NOMO-1 treated with dmso at 0.1 percent for 144 hours (cell line): ENCODE measurements around the gene GRID1.
"Not testable (repeated sequence)": the region's sequence is repeated elsewhere in the genome, so short reads cannot be mapped to it uniquely, and the experiment has no call there.

ENCODE experiments used
- DNase-seq: peaks from one replicate; lab custom pipeline; 2025; ENCODE audit not compliant: unreplicated experiment; lab: John Stamatoyannopoulos, UW

The GRID1 gene

GRCh38 chr10:86122646-86123045 lies 243.9 kb downstream of the GRID1 start:
- DNase-seq: no peak

GRCh38 chr10:86121200-86121599 lies 245.4 kb downstream of the GRID1 start:
- no peak for DNase-seq

DNA sequence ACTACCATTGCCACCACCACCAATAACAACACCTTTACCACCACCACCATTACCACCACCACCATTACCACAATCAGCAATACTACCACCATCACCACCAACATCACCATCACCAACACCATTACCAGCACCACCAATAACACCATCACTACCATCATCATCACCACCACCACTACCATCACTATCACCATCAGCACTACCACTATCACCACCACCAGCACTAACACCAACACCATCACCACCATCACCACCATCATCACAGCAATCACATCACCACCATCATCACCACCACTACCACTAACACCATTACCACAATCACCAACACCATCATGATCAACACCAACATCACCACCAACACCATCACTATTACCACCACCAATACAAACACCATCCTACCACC lies 249.5 kb downstream of the GRID1 start:
- DNase-seq: no peak

DNA sequence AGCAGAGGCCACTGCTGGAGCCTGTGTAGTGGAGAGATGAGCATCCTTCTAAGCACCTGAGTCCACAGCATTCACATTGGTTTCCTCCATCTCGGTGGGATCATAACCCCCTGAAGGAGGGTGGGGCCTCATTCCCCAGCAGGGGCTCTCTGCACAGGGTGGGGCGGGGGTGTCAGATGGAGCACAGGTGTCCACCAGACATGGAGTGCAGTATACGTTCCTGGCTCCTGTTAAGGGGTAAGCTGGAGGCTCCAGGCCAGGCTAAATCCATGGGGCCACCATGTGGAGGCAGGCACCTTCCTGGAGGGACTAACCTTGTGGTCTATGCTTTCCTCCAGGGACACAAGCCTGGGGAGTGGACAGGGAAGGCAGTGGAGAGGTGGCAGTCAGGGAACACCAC lies 252.6 kb downstream of the GRID1 start:
- no peak for DNase-seq

DNA sequence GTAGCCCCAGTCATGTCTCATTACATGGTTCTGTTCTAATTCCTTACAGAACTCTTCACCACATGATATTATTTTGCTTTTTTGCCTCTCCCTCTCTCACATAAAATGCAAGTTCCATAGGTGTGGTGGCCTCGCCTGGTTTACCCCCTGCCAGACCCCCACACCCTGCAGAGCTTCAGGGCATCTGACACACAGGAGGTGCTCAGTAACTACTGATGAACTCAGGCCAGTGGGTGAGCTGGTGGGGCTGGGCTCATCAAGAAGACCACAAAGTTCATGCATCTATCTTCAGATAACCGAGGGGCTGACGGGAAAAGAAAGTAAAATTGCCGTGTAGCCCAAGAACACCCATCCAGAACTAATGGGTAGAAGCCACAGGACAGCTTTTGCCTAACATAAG lies 253.1 kb downstream of the GRID1 start:
- no peak for DNase-seq

DNA sequence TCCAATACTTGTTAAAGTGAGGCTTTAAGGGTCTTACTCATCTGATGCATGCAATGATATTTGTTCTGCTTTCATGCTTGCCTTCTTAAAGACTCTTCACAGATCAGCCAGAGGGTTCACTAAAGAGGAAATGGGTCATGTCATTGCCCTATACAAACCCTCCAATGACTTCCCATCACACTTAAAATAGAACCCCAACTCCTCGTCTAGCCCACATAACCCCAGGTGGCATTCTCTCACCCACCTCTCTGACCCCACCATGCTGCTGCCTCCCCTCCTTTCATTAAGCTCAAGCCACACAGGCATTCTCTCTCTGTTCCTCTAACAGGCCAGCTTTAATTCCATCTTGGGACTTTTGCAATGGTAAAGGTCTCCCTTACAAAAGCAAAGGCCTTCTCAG lies 253.6 kb downstream of the GRID1 start:
- DNase-seq: no peak

- DNase-seq: no peak
Measured at GRCh38 chr10:86111902-86112545, 254.6 kb downstream of the GRID1 start.

GRCh38 chr10:86110156-86110786 lies 256.3 kb downstream of the GRID1 start:
- no peak for DNase-seq

DNA sequence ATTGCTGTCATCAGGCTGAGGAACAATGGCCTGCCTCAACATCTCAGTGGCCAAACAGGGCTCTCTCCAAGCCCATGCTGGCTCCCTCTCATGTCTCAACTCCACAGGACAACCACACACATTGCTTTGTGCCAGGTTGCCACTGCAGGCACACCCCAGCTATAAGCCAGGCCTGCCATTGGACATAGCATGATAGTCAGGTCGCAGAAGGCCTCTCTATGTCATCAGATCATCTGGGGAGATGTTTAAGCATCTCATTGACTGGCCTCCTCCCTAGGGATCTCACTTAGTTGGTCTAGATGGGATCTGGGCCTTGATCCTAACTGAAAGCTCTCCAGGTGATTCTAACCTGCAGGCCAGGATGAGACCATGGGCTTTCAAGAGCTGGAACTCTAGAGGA lies 257.2 kb downstream of the GRID1 start:
- no peak for DNase-seq

- DNase-seq: no peak
Measured at GRCh38 chr10:86108696-86109095, 257.9 kb downstream of the GRID1 start.

DNA sequence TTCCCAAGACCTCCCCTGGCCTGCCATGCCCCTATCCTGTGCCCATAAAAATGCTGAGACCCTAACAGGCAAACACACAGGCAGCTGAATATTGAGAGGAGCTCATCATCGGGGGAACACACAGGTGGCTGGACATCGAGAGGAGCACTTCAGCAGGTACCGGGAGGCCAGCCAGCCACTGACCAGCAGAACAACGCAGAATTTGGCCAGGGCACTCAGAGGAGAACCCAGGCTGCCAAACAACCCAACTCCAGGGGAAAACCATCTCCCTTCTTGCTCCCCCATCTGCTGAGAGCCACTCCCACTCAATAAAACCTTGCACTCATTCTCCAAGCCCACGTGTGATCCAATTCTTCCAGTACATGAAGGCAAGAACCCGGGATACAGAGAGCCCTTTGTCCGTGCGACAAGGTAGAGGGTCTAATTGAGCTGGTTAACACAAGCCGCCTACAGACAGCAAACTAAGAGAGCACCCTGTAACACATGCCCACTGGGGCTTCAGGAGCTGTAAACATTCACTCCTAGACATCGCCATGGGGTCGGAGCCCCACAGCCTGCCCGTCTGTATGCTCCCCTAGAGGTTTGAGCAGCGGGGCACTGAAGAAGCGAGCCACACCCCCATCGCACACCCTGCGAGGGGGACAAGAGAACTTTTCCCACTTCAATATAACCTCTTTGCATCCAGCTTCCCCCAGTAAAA lies 258.8 kb downstream of the GRID1 start:
- not testable (repeated sequence) for DNase-seq

- no peak for DNase-seq
Measured at GRCh38 chr10:86107131-86107530, 259.5 kb downstream of the GRID1 start.

DNA sequence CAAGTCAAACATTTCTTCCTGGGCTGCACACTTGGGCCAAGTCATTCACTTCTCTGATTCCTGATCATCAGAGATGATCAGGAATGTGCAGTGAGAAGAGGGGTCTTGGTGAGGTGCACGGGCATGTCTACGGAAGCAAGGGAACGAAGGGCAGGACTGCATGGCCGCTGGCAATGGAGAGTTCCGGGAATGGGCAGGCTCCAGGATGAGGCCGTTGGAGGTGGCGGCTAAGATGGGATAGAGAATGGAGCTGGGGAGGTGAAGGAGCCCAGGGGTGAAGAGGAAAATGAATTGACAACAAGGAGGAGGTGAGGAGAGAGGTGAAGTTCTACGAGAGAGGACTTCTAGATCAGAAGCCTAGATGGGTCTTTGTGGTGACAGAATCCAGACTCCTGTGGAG lies 260.0 kb downstream of the GRID1 start:
- no peak for DNase-seq

GRCh38 chr10:86105640-86106039 lies 261.0 kb downstream of the GRID1 start:
- DNase-seq: no peak

GRCh38 chr10:86105181-86105580 lies 261.4 kb downstream of the GRID1 start:
- no peak for DNase-seq

- DNase-seq: no peak
Measured at GRCh38 chr10:86104611-86105145, 261.9 kb downstream of the GRID1 start.

- no peak for DNase-seq
Measured at GRCh38 chr10:86104156-86104555, 262.4 kb downstream of the GRID1 start.

GRCh38 chr10:86103391-86104101 lies 263.0 kb downstream of the GRID1 start:
- DNase-seq: no peak

DNA sequence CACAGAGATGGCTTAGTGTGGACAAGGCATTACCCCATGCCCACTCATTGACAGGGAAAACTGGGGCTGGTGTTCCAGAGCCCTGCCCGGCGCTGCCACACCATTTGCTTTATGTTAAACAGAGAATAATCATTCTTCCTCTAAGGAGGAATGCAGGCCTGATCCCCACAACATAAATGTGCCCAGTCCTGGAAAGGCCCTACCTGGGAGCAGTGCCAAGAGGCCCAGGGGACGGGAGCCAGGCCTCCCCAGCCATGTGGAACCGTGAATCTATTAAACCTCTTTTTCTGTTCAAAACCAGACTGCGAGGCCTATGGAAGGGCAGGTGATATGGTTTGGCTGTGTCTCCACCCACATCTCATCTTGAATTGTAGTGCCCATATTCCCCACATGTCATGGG lies 264.1 kb downstream of the GRID1 start:
- DNase-seq: no peak

DNA sequence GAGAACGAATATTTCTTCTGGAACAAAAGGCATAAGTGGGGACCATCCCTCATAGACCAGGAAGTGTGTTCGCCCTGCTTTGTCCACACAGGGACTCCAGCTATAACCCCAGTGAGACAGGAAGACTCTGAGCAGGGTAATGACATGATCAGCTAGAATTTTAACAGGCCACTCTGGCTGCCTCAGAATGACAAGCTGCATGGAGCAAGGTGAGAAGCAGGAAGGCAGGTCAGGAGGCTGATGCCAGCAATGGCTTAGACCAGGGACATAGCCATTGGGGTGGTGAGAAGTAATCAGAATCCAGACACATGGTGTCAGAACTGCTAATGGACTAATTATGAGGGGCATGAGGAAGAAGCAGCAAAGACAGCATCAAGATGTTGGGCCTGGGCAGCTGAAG lies 264.6 kb downstream of the GRID1 start:
- DNase-seq: no peak

GRCh38 chr10:86100581-86101061 lies 266.0 kb downstream of the GRID1 start:
- no peak for DNase-seq
